Brain pericyte (primary cell): ENCODE measurements around the gene TRAF3IP1.

ENCODE experiments used
- DNase-seq: peaks from one replicate; pipeline ENCODE4 v3.0.0-alpha.2; 2012; ENCODE audit warnings: low read depth, low spot score

The TRAF3IP1 gene

DNA sequence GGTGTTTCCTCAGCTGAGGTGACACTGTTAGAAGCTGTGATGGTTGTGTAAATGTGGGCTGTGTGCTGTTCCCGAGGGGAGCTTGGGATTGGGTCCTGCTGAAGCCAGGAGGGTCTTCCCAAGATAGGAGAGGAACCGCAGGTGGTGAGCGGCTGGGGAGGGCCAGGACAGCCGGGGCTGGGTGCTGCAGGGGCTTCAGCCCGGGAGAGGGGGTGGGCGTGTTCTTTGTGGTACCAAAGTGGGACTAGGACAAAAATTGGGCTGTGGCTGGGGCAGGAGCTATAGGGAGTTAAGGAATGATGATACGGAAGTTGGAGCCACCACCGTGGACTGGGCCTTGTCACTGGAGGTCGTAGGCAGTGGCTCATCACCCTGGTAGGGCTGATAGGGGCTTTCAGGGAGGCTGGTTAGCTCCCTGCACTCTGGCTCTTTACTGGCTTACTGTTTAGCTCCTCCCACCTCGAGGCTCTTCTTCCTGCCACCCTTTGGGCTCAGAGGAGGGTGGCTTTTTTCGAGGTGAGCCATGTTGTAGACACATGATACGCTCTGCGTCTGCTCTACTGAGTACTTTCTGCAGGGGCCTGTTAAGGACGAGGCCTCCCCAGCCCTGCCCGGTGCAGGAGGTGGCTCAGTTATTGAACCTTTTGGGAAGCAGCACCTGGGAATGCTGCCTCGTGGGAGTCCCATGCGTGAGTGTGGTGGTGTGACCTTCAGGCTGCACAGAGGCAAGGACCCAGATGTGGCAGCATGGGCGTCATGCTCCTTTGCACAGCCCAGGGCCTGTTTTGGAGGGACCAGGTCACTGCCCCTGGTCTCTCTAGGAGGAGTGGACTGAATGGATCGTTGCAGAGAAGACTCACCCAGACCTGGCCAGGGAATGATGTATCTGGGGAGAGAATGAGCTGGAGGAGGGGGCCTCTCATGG is 128.0 kb downstream of the TRAF3IP1 start:
- no peak for DNase-seq

DNA sequence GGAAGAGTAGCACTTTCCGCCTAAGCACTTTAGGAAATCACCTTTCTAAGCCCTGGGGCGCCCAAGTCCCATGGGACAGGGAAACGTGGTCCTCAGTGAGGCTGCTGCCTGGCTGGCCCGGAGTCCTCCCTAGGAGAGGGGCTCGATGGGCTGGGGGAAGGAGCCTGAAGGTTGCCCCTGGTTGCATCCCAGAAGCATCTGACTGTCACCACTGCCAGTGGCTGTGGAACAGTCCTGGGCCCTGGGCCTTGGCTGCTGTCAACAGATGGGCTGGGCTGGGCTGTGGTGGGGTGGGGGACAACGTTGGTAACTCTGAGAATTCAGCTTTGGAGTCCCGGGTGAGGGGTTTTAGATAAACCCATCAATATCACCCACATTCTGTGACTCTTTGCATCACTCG is 128.9 kb downstream of the TRAF3IP1 start:
- no peak for DNase-seq

DNA sequence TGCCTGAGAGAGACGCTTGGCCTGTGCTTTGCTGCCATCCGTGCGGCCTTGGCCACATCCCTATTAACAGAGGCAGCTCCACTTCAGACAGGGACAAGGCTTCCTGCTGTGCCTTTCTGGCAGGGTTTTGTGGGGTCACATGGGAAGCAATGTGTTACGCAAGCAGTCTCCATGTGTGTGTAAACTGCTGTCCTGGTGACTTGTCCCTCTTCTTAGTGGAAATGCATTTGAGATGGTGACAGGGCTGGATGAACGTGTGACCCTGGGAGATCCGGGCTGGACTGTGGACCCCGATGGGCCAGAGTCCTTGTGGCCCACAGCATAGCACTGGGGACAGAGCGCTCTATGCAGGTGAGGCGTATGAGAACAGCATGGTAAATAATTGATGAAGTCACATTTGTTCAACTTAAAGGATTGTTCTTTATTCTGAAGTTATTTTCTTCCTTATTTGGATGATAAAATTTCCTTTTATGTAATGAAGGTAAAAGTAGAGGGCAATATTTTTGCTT is 129.6 kb downstream of the TRAF3IP1 start:
- no peak for DNase-seq

DNA sequence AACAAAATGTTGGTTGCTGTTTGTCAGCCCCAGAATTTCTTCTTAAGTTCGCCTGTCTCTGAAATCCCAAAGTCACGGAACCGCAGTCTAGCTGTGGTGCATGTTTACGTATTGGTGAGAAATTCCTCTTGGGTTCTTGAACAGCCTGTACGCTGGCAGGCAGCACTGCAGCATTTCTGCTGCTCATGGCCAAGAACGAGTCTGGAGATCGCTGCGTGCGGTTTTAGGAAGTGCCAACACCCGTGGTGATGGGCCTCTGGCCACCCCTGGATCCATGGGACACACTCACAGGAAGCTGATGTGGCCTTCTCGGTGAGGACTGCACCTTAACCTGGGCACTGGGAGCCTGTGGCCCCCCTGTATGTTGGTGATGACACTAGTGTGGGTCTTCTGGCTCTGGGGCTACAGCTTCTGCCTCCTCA is 130.1 kb downstream of the TRAF3IP1 start:
- DNase-seq: no peak
